ENCODE results near the gene SARDH.
"Not testable (repeated sequence)": the region's sequence is repeated elsewhere in the genome, so short reads cannot be mapped to it uniquely, and the experiment has no call there.

SARDH gene

DNA sequence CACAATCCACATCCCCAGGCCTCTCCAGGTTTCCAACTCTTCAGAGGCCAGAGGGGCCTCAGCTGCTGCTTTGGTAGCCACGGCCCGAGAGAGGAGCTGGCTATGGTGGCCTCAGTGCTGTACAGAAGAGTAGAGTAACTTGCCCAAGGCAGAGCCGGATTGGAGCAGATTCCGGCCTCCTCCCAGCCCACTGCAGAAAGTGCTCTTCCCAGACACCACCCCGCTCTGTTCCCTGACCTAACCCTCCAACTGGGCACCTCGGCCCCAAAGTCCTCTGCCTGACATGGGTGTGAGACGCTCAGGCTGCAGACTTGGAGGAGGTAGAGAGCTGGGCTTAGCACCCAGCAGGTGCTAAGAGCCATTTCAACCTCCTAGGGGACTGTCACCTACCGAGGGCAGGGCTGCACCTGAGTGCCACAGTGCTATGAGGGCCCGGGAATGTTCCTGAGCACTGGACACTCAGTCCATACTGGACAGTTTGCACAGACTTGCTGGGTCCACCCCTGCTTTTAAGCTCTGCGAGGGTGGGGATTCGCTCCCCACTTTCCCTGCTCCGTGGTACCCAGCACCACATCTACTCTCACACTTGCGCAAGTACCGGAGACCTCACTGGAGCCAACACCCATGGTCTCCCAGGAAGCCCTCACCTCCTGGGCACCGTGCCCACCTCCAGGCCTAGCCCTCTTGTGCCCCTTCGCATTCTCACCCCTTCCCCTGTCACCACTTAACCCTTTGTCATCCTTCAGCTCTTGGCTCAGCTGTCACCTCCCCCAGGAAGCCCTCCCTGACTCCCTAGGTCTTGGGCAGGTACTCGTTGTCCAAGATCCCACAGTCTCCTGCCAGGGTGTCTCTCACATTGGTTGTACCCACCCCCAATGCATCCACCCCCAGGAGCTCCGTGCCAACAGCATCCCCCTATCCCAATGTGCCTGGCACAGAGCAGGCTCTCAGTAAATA is 52.2 kb downstream of the SARDH start:
- DNase-seq (ENCODE audit: low spot score): no peak

DNA sequence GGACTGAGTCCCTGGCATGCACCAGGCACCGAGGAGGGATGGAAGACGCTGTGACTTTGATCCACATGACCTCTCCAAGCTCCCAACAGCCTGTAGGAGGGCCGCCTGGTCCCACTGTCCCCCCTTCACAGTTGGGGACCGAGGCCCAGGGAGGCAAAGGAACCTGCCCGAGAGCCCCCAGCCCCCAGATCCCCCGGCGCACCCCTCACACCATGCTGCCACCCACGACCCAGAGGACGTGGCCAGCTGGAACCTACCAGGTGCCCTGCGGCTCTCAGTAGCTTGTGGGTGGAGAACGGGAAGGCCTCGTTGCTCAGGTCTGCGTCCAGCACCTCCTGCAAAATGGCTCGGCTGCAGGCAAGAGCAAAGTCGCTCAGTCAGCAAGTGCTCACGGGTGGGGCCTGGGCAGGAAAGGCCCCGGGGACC is 53.2 kb downstream of the SARDH start:
- DNase-seq (ENCODE audit: low spot score): no peak

DNA sequence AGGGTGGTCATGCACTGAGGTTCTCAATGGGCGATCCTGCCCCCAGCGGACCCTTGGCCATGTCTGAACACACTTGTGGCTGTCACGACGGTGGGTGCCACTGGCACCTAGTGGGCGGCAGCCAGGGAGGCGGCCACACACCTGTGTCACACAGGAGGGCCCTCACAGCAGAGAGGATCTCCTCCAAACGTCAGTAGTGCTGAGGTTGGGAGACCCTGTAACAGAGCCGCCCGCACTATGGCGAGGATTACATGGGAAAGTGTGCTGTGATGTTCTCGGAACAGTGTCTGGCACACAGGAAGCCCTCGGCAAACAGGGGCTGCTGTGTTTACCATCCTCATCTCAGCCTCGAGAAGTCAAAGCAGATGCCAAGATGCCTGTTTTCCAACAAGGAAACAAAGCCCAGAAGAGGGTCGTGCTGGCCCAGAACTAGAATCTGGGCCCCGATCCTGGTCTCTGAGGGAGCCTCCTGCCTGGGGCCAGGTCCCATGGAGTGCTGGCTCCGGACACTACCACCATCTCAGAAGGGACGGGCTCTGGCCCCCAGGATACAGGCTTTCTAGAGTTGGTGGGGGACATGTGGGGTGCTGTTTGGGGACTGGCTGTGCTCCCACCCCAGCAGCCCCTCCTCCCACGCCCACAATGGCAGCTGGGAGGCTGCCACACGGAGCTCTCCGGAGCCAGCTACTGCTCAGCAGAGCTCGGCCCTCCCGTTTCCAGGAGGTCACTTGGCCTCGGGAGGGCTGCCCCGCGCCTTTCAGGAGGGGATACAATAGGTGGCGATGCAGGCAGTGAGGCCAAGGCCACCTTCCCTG is 53.8 kb downstream of the SARDH start:
- peak; percentile 60 for DNase-seq (ENCODE audit: low spot score)

DNA sequence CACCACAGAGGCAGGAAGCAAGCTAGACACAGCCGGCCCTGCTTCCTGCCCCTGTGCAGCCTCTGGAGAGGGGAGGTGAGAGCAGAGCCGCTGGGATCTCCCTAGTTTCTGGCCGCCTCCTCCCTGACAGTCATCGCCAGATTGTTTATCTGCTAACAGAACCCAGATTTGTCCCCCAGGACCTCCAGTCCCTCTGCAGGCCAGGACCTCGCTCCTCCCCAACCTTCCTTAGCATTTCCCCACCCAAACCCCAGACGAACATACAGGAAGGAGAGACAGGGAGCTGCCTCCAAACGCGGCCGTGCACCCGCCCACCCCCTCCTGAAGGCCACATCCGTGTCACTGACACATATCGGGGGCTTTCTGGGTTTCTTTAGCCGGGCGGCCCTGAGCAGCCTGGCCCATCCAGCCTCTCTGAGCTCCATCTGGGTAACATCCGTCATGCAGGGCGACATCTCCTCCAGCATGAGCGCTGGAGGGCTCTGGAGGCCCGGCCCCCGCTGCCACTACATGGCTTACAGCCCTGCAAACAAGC is 54.5 kb downstream of the SARDH start:
- no peak for DNase-seq (ENCODE audit: low spot score)

DNA sequence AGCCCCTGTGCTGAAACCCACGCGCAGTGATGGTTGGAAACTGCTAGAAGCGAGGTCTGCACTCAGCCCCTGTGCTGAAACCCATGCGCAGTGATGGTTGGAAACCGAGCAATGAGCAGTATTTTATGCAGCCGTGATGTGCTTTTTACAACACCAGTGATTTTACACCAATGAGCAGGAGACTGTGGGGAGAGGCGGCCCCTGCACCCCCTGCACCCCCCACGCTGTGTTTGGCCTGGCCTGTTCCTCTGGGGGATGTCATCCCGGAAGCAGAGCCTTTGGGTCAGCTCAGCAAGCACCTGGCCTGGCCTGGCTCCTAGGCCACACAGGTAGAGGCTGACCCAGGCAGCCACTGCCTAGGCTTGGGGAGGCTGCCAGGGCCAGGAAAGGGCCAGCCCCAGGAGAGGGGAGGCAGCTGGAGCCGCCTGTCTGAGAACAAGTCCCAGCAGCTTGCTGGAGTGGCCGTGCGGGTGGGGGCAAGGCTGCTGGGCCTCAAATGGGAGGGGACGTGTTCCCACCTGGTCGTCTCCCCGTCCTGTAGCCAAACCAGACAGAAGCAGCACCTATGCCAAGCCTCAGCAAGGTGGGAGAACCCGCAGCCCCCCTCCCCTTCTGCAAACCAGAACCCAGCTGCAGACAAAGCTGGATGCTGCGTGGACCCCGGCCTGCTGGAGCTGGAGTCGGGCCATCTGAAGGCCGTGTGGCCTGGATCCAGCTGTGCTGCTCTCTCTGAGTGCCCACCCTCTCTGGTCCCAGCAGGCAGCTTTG is 55.1 kb downstream of the SARDH start:
- DNase-seq (ENCODE audit: low spot score): no peak

DNA sequence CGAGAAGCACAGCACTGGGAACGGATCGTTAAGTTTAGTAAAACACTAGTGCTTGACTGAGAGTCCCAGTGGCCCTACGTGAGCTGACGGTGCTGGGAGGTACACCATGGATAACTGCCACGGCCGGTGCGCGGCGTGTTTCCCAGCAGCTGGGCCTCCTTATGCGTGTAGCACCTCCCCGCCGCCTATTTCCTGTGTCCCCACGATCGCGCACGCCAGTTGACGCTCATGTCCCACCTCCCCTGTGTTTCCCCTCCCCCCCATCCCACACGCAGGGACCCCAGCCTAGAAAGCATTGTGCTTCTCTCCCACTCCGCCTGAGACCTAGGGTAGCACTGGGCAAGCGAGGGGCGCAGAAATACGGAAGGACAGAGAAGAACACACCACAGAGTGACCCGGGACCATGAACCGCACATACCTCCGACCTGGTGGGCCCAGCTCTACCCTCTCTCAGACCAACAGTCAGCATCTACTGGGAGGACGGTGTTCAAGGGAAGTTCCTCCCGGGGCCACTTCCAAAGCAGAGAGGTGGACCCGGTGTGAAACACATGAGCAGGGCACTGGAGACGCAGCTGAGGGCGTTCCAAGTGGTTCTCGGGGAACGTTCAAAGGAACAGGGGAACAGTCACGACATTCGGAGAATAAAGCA is 56.4 kb downstream of the SARDH start:
- DNase-seq (ENCODE audit: low spot score): no peak

DNA sequence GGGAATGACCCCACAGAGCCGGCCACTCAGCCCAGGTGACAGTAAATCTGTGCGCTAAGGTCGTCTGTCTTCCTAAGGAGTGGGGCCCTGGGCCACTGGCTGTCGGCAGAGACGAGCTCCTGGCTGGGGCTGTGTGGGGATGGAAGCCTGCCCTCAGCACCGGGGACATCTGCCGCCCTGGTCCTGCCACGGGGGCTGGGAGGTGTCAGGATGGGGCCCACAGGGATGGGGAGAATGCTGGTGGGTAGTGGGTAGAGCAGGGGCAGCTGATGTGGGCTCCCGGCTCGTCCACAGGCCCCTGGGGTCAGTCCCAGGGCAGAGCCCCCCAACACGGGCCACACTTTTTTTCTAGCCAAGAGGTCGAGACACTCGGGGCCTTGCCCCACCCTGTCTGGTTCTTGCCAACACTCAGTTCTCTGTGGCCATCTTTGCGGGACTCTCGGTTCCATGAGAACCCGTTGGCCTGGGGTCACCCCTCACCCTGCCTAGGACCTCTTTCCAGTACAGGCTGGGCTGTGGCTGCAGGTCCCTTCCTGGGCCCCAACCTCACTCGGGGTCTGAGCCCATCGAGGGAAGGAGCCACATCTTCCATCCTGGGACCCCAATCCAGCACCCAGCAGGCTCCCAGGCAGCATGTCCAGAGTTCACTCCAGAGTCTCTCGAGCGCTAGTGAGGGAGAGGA is 57.0 kb downstream of the SARDH start:
- DNase-seq (ENCODE audit: low spot score): no peak

DNA sequence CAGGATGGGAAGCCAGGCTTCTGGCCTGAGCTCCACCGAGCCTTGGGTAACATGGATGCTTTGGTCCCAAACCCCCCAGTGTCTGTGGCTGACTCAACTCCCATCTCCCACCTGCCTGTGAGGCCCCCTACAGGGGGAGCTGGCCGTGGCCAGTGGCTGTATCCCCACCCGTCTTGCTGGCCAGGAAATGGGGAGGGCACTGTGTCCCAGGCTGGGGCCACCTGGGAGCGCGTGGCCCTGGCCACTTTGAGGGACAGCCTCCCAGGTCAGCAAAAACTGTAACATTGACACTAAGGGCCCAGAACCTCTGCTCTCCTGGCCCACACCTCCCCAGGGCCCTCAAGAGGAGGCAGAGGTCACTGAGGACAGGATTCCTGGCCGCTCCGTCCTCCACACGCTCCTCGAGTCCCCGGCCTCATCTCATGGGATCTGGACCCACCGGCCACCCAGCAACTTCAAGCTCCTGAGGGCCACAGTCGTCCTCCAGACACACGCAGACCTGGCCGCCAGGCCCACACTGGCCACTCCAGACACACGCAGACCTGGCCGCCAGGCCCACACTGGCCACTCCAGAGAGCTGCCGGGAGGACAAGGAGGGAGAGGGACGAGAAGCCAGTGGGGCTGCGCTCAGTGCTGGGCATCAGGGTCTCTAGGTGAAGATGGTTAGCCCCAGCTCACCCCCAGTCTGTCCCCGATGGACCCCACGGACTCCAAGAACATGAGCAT is 57.7 kb downstream of the SARDH start:
- no peak for DNase-seq (ENCODE audit: low spot score)

DNA sequence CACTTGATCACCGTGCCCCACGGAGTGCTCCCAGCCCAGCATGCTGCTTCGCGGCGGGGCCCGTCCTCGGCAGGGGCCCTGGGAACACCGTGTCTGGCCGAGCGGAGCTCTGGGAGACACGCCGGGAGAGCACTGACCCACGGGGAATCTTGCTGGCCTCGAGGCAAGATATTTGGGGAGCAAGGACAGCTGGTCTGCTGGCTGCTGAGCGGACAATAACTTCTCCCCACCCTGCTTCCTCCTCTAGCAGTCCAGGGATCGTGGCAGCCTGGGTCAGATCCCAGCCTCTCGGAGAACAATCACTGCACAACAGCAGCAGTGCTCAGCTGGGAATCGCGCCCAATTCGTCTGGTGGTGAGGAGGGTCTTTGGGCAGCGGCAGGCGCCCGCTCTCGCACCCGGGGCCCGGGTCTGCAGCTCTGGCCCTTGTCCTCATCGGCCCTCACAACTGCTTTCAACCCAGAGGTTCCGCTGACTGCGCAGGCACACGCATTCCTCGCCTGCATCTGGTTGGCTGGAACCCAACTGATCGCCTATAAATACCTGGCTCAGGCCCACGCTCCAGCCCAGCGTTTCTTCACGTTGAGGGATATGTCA is 58.6 kb downstream of the SARDH start:
- DNase-seq (ENCODE audit: low spot score): no peak

DNA sequence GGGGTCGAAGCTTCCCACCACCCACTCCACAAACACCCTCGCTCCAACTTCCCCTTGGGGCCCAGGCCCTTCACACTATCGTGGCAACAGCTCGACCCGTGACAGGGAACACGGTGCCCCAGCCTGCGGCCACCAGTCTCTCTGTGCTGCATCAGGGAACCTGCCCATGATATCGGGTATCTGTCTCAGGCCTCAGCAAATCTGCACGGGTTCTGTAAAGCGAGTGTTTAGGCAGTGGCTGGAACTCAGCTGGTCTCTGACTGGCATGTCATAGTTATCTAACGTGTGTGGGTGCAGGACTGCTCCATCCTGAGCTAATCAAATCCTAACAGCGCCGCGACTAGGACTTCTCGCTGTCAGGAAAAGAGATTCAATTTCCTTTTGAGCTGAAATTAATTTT is 59.1 kb downstream of the SARDH start:
- DNase-seq (ENCODE audit: low spot score): no peak

DNA sequence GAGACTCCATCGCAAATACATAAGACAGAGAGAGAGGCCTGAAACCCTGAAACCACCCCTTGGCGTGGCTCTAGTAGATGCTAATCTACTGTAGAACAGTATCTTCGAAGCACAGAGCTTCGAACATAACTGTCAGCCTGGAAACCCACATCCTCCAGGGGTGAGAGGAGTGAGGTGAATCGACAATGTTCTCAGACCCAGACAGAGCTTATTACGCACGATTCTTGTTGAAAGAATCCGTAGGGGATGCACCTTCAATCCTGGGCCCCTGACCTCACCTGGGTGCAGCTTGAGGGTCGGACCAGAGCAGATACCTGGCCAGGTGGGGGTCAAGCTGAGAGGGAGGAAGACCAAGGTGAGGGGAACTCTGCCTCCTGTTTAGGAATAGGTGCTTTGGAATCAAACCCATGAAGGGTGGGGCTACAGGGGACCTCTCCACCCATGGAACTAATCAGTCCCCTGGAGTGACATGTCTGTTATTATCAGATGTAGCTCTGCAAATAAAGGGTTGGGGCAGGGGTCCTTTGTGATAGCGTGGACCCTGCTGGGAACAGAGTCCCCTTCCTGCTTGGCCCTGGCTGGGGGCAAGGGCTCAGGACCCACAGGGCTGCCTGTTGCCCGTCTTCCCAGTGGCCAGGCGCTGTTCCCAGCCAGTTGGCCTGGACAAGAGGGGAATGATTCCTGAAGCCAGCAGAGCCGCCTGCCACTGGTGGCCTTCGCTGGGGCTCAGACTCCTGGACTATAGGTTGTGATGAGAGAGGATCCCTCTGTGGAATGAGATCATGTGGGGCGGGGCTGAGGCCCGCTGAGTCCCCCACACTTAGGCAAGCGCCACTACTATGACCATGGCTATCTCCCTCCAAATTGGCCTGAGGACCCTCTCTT is 60.8 kb downstream of the SARDH start:
- DNase-seq (ENCODE audit: low spot score): no peak

DNA sequence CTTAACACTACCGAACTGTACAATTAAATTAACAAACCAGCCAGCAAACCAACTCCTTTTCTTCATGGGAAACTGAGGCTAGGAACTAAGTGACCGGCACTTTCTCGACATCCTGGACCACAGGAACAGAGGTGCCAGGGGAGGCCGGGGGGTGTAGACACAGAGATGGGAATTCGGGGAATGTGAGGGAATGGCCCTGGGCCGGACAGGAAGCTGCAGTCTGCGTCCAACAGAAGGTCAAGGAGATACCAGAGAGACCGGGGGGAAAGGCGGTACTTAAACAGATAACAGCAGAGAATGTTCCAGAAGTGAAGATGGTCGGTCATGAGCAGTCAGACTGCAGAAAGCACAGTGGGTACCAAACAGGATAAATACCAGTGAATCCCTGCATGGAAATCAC is 61.7 kb downstream of the SARDH start:
- DNase-seq (ENCODE audit: low spot score): no peak

DNA sequence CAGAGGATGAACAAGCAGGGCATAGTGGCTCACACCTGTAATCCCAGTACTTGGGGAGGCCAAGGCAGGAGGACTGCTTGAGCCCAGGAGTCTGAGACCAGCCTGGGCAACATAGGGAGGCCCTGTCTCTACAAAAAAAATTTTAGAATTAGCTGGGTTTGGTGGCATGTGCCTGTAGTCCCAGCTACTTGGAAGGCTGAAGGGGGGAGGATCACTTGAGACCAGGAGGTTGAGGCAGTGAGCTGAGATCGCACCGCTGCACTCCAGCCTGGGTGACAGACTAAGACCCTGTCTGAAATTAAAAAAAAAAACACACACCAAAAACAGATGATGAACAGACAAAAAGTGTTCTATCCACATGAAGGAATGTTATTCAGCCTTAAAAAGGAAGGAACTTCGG is 62.4 kb downstream of the SARDH start:
- DNase-seq (ENCODE audit: low spot score): not testable (repeated sequence)

DNA sequence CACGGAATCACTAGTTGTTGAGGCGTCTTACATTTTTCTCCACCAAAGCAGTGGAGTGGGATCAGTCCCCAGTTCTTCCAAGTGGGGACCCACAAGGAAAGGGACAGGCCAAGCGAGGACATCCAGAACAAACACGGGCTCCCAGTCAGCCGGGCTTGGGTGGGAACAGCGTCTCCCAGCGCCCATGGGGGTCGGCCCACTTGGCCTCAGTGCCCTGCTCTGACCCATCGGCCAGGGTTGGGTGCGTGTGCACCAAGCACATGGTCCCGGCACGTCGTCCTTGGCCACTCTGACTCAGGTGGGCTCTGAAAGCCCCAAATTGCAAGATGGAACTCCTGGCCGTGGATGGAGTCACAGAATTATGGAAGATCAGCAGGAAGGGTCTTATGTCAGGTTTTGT is 64.1 kb downstream of the SARDH start:
- DNase-seq (ENCODE audit: low spot score): no peak

DNA sequence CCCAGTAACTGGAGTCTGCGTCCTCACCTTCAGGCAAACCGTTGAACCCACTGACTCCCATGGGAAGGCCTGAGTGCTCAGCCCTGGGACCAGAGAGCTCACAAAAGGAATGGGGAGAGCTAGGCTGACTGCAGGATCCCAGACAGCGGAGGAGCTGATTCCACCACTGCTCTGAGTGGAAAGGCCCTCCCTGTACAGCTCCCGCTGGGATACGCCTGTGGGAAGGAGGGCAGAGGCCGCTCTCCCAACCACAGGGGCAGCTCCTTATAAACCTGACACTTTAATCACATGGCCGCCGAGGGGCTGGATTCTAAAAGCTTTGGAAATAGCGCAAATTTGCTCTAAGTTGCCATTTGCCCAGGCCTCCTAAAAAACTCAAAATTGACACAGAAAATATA is 64.9 kb downstream of the SARDH start:
- no peak for DNase-seq (ENCODE audit: low spot score)

DNA sequence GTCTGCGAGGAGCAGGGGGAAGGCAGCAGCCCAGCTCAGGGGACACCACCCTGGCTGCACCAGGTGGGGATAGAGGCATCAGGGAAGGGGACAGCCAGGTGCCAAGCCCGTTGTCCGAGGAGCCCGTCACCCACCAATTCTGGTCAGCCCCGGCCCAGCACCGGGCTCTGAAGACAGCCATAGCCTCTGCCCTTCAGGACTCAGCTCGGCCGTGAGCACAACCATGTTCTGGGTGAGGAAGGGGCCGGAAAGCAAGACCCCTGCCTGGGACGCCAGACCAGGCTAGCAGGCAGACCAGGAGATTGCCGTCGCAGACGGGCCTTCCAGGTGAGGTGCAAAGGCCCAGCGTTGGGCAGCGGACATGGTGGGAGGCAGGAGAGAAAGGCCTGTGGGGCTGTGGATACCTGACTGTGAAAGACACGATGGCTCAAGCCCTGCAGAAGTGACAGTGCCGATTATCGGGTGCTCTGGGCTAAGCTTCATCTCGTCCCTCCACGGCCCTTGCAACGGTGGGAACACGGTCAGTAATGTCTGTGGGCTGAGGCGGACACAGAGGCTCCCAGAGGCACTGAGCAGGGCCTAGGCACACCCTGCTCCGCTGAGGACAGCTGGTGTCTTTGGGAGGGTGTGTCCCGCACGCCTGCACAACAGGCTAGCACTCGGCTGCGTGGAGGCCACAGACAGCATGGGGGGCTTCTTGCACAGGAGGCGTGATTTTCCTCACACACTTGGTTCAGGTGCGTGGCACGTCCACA is 65.5 kb downstream of the SARDH start:
- DNase-seq (ENCODE audit: low spot score): no peak

DNA sequence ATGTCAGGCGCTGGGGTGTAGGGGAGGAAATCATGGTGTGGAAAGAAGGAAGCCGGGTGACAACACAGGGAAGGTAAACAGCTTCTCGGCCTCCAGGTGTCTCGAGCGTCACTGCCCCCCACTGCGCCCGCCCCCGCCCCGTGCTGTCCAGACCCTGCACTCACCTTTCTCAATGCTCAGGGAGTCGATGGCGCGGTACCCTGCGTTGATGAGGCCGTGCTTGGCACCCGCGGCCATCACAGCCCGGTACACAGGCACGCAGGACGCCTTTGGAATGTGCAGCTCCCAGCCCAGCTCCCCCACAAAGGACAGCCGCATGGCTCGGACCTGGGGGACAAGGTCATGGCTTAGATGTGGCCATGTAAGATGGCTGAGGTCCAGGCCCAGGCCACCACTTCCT is 66.8 kb downstream of the SARDH start:
- no peak for DNase-seq (ENCODE audit: low spot score)

DNA sequence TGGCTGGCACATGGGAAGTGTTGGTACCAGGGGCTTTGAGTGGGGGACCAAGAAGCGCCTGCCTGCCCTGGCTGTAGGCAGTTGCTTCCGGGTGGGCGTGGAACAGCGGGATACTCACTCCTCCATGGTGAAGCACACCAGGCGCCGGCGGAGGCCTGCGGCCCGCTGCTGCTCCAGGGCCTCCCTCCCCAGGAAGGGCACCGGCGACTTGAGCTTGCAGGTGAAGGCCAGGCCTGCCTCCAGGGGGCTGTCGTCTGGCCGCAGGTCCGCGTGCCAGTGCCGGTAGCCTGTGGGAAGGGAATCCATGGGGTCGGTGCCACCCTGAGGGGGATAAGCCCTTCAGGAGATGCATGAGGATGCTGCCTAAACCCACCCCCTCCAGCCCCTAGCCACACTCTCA is 67.7 kb downstream of the SARDH start:
- no peak for DNase-seq (ENCODE audit: low spot score)

Data from putamen (tissue), 1 donor.